Gastrocnemius medialis (tissue), 4 donors: ENCODE data around the gene TRIM29. TPM values are rescaled to one million over a fixed set of nuclear protein-coding genes. Genes with fewer than 3 reads are reported as not detected.
"Not testable (repeated sequence)": the region's sequence is repeated elsewhere in the genome, so short reads cannot be mapped to it uniquely, and the experiment has no call there.

Source experiments
- ATAC-seq, 2 donors: fragments of 150-250 bp; one replicate each; pipeline ENCODE4 v1.9.1; 2016
- DNase-seq, 2 donors: peaks; one replicate each; pipeline ENCODE4 v3.0.0-alpha.2; 2019
- H3K27ac ChIP-seq, 4 donors: fragments of 200-600 bp; sonication (generic); 1 replicate in 1 of 4; 2 replicates in 3 of 4; pipeline ENCODE4 v1.5.1; 2016 to 2018; ENCODE audit warnings: mild to moderate bottlenecking in 2 of 4, moderate library complexity in 1 of 4
- H3K27me3 ChIP-seq, 3 donors: fragments of 200-600 bp; sonication (generic) in 2 of 3; 1 replicate in 1 of 3; 2 replicates in 2 of 3; pipeline versions ENCODE4 v1.5.1 to v1.6.0; 2016 to 2019; ENCODE audit warnings: mild to moderate bottlenecking in 1 of 3, moderate library complexity in 1 of 3
- H3K36me3 ChIP-seq, 2 donors: fragments of 200-600 bp; sonication (generic) in 1 of 2; one replicate each; pipeline ENCODE4 v1.5.1; 2017 to 2018
- H3K4me1 ChIP-seq, 2 donors: fragments of 200-600 bp; sonication (generic) in 1 of 2; one replicate each; pipeline ENCODE4 v1.5.1; 2016 to 2017; ENCODE audit warnings: mild to moderate bottlenecking in 2 of 2
- H3K4me3 ChIP-seq, 4 donors: fragments of 200-600 bp; sonication (generic) in 3 of 4; 1 replicate in 1 of 4; 2 replicates in 3 of 4; pipeline ENCODE4 v1.5.1; 2016 to 2019; ENCODE audit warnings: mild to moderate bottlenecking in 2 of 4
- H3K9me3 ChIP-seq, 3 donors: fragments of 200-600 bp; sonication (generic) in 2 of 3; 1 replicate in 1 of 3; 2 replicates in 2 of 3; pipeline ENCODE4 v1.5.1; 2016 to 2019
- POLR2A ChIP-seq, 2 donors: fragments of 450-650 bp; IDR thresholded peaks; one replicate each; pipeline ENCODE4 v1.6.1; 2017; ENCODE audit warnings: antibody characterized with exemption in 2 of 2, mild to moderate bottlenecking in 2 of 2, moderate library complexity in 2 of 2
- in situ Hi-C, 4 donors: fragments of 200-750 bp; cut with MboI; loops; one replicate each; pipeline versions ENCODE4 v1.15.0 to v1.8.0; 2017; ENCODE audit warnings: low sequenced_read_pairs in 4 of 4
- intact Hi-C: fragments of 100-400 bp; cut with DNase I; formaldehyde crosslinking; loops from one replicate; pipeline ENCODE4 v1.15.1; 2023; ENCODE audit warnings: low total_unique reads
- total RNA-seq, 4 donors: library from RNA; depleted of rRNA; stranded (reverse); fragments of >200 nt; gene quantifications; one replicate each; pipeline versions ENCODE4 v1.1.0 to v1.2.3, GENCODE V29; 2016
- TF ChIP-seq, protein P1 (sequence below), 5 experiments: fragments of 450-650 bp in 3 of 5; fragments of 200-600 bp in 2 of 5; sonication (generic) in 2 of 5; IDR thresholded peaks in 4 of 5; conservative IDR thresholded peaks in 1 of 5; 1 replicate in 4 of 5; 2 replicates in 1 of 5; pipeline ENCODE4 v1.5.1; 2016 to 2019; ENCODE audit warnings: antibody characterized with exemption in 5 of 5, mild to moderate bottlenecking in 3 of 5, moderate library complexity in 3 of 5

TRIM29 gene
- total RNA-seq, 4 donors from 2014 or later: 0.65 to 2.9 (median 0.95) TPM; not detected in 1

DNA sequence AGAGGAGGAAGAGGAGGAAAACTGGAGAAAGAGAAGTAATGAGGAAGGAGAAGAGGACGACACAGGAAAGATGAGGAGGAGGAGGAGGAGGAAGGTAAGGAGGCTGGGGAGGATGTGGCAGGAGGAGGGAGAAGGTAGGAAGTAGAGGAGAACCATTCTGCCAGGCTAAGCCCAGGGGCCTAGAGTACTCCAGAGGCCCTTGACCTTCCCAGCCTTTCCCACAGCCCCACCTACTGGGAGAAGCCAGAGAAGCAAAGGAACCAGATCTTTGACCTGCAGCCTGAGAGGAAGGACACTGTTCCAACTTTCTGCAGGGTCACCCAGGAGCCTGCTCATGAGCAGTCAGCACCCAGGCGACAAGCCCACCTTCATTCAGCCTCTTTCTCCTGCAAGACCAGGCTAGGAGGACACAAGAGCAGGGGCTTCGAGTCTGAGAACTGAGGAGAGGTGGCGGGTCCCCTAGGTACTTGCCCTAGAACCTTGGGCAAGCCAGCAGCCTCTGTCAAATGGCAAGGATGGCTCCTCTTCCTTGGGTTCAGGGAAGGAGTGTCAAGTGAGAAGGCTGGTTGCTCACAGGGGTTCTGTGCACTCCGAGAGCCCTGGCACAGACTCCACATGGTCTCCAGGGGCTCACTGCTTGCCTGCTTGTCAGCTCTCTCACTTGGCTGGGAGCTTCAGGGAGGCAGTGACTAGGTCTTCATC, 45.0 kb upstream of the TRIM29 start:
- no peaks in the 10 kb centered on the region for H3K27me3 ChIP-seq
- ATAC-seq (no peak), DNase-seq (no peak)
- no peaks in the 10 kb centered on the region for H3K36me3 ChIP-seq
- no peak for TF ChIP-seq POLR2A (IDR thresholded peaks at IDR 0.05)
- TF ChIP-seq, protein P1, sequence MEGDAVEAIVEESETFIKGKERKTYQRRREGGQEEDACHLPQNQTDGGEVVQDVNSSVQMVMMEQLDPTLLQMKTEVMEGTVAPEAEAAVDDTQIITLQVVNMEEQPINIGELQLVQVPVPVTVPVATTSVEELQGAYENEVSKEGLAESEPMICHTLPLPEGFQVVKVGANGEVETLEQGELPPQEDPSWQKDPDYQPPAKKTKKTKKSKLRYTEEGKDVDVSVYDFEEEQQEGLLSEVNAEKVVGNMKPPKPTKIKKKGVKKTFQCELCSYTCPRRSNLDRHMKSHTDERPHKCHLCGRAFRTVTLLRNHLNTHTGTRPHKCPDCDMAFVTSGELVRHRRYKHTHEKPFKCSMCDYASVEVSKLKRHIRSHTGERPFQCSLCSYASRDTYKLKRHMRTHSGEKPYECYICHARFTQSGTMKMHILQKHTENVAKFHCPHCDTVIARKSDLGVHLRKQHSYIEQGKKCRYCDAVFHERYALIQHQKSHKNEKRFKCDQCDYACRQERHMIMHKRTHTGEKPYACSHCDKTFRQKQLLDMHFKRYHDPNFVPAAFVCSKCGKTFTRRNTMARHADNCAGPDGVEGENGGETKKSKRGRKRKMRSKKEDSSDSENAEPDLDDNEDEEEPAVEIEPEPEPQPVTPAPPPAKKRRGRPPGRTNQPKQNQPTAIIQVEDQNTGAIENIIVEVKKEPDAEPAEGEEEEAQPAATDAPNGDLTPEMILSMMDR (IDR thresholded peaks at IDR 0.05 in 4 of 5, conservative IDR thresholded peaks at IDR 0.05 in 1 of 5): peak in 1 of 5 experiments; percentile 26
- intact Hi-C loops: no loop called here
- H3K4me3 ChIP-seq: no peak overlapping the region
- H3K4me1 ChIP-seq: peaks cover 10 to 19% of the 10 kb centered on the region in 2 donors
- in situ Hi-C loops: no loop called here
- no peaks in the 10 kb centered on the region for H3K9me3 ChIP-seq
- H3K27ac ChIP-seq: peak overlapping the region; percentile 55 to 78 (median 75)

DNA sequence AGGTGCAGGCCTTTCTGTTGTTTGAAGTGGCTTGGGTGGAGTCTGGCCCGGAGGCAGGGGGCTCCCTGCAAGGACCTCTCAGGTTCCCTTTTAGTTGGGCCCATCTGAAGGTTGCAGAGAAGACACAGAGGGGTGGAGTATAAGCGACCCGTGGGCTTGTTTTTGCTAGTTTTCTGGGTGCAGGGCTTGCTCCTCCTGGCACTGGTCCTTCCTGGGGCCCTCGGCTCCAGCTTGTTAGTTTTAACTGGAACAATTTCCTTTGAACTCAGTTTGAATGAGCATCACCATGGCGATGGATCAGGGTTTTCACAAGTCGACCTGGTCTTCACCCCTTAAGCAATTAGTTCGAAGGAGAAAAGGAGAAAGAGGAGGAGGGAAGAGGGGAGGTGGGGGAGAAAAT, 44.5 kb upstream of the TRIM29 start:
- DNase-seq (no peak), ATAC-seq (no peak)
- in situ Hi-C loops (no loop called here), intact Hi-C loops (no loop called here)
- H3K9me3 ChIP-seq: no peaks in the 10 kb centered on the region
- H3K27me3 ChIP-seq: no peaks in the 10 kb centered on the region
- peaks cover 10 to 19% of the 10 kb centered on the region in 2 donors for H3K4me1 ChIP-seq
- peak overlapping the region; percentile 14 to 78 (median 75) for H3K27ac ChIP-seq
- TF ChIP-seq POLR2A (IDR thresholded peaks at IDR 0.05): no peak
- TF ChIP-seq, protein P1 (IDR thresholded peaks at IDR 0.05 in 4 of 5, conservative IDR thresholded peaks at IDR 0.05 in 1 of 5): no peak
- H3K4me3 ChIP-seq: no peak overlapping the region
- no peaks in the 10 kb centered on the region for H3K36me3 ChIP-seq

DNA sequence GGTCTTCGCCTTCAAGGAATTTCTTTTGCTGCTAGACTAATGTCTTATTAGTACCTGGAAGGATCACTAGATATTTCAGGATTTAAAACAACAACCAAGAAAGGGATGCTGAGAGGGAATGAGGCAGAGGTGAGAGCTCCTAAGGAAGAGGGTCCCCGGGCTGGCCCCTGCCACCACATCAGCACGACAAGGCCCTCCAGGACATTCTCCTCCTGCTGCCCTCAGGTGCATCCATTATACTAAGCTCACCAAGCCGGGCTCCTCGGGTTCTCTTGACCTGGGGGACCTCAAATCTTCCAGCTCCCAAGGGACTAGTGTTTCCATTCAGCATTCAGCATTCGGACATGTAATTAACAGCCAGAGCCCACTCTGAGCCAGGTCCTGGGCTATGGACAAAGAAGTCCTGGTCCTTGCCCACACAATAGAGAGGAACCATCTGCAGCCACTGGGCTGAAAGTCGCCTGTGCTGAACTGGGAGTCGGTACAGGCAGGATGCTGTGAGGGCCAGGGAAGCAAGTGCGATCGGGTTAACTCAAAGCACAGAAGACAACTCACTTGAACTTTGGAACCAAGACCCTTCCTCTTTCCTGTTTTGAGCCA, 43.6 kb upstream of the TRIM29 start:
- intact Hi-C loops: no loop called here
- ATAC-seq (no peak), DNase-seq (no peak)
- no peak overlapping the region for H3K4me3 ChIP-seq
- peak overlapping the region in 2 of 4 donors; percentile 41 to 78 for H3K27ac ChIP-seq
- in situ Hi-C loops: no loop called here
- TF ChIP-seq, protein P1 (IDR thresholded peaks at IDR 0.05 in 4 of 5, conservative IDR thresholded peaks at IDR 0.05 in 1 of 5): no peak
- TF ChIP-seq POLR2A (IDR thresholded peaks at IDR 0.05): no peak
- no peaks in the 10 kb centered on the region for H3K36me3 ChIP-seq
- no peaks in the 10 kb centered on the region for H3K9me3 ChIP-seq
- H3K27me3 ChIP-seq: no peaks in the 10 kb centered on the region
- peaks cover 7 to 14% of the 10 kb centered on the region in 2 donors for H3K4me1 ChIP-seq

DNA sequence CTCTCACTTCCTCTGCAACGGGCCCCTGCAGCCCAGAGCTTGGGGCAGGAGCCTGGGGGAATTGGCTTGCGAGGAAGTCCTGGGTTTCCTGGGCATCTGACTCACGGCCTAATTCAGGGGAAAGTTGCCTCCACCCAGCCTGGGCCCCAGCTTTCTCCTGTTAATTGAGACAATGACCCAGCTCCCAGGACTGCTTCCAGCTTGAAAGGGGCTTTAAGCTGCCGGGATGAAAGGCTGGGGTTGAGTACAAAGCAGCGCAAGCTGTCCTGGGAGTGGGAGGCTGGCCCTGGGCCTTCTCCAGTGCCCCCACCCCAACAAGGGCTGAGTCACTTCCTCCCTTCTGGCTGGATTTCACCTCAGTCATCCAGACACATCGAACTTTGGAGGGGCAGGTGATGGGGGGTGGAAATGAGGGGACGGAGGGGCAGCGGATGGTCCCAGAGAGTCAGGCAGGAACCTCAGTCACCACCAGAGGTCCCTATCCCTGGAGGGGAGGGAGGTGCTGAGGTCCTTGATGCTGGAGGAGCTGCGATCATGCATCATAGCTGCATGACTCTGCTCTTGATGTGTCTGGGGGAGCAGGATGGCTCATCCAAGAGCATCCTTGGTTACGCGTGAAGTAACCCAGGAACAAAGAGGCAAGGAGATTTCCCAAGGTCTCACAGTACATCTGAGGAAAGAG, 42.8 kb upstream of the TRIM29 start:
- Histone ChIP-seq H3K9me3 (no peaks in the 10 kb centered on the region), H3K27me3 (no peaks in the 10 kb centered on the region), H3K4me1 (peaks cover 7 to 13% of the 10 kb centered on the region in 2 donors), H3K36me3 (no peaks in the 10 kb centered on the region), H3K4me3 (no peak overlapping the region), H3K27ac (peak overlapping the region in 2 of 4 donors; percentile 4 to 7)
- in situ Hi-C loops (no loop called here), intact Hi-C loops (no loop called here)
- ATAC-seq (no peak), DNase-seq (no peak)
- TF ChIP-seq, protein P1 (IDR thresholded peaks at IDR 0.05 in 4 of 5, conservative IDR thresholded peaks at IDR 0.05 in 1 of 5): no peak
- TF ChIP-seq POLR2A (IDR thresholded peaks at IDR 0.05): no peak

DNA sequence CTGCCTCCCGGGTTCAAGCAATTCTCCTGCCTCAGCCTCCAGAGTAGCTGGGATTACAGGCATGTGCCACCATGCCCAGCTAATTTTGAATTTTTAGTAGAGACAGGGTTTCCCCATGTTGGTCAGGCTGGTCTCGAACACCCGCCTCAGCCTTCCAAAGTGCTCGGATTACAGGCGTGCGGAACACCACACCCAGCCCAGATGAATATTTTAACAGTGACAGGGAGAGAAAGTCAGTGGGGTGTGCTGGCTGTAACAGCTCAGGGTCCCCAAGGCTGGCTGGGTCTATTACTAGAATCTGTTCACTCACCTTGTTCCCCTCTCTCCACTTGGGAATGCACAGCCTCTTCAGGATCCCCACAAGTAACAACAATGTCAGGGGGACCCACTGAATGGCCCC, 42.1 kb upstream of the TRIM29 start:
- H3K27me3 ChIP-seq, H3K36me3 ChIP-seq, H3K9me3 ChIP-seq, intact Hi-C loops, ATAC-seq, DNase-seq, H3K4me3 ChIP-seq, in situ Hi-C loops: not testable (repeated sequence)
- Histone ChIP-seq H3K4me1 (peaks cover 7 to 13% of the 10 kb centered on the region in 2 donors), H3K27ac (peak overlapping the region in 1 of 4 donors; percentile 4)
